ENCODE measurements around the gene VASH1.

The VASH1 gene

DNA sequence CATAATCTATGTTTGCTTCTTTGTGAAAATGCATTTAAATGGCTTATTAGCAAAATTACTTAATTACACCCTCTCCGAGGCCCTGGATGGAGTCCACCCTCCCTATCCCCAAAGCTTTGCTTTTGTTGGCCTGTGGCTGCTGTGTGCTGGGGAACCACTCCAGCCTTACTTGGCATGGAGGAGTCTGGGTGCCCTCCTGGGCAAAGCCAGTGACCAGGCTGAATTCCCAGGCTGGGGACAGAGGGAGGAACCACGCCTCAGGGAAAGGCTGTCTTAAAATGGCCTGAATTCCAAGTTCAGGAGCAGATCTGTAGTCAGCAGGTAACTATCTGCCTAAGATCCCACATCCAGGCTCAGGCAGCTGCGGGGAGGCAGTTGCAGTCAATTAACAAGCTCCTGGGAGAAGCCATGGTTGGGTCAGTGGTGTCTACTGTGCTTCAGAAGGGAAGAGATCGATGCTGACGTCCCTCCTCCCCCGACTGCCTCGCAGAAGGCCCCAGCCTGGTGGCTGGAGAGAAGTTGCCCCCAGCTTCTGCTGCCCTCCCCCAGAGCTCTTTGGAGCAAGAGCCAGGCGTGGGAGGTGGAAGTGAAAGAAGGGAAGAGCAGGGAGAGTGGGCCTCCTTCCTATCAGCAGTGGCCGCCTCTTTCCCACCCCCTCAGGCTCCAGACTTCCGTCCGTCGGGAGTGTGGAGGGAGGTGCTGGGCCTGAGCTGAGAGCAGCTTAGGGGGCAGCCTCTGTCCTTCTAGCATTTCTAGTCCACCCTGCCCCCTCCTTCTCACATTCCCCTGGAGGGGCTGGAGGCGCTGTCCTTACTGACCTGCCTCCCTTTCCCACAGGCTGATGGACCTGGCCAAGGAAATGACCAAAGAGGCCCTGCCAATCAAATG, 11.3 kb downstream of the VASH1 start:
- no peak for DNase-seq (ENCODE audit: low read depth in 2 of 2)

DNA sequence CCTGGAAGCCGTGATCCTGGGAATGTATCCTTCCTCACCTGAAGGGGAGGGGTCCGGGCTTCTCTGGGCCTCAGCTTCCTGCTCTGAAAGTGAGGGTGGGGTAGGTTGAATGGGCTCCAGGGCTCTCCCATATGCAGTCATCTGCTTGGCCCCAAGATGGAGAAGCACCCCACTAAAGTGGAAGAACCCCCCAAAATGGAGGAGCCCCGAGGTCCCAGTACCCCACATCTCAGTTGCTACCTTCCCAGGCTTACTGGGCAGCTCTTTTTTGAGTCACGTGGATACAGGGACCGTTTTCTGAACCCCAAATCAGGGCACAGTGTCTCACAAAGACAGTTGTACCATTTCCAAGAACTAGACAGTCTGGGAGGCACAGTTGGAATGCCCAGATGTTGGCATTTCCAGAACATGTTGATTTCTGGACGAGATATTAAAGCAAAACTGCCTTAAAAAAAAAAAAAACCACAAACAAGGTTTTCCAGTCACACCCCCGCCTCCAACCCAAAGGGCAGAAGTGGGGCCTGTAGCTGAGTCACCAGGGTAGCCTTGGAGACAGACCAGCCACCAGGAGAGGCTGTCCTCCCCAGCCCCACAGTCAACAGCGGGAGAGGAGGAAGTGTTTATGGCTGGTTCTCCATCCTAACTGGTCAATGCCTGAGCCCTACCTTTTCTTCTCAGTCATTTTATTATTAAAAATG, 12.1 kb downstream of the VASH1 start:
- no peak for DNase-seq (ENCODE audit: low read depth in 2 of 2)

DNA sequence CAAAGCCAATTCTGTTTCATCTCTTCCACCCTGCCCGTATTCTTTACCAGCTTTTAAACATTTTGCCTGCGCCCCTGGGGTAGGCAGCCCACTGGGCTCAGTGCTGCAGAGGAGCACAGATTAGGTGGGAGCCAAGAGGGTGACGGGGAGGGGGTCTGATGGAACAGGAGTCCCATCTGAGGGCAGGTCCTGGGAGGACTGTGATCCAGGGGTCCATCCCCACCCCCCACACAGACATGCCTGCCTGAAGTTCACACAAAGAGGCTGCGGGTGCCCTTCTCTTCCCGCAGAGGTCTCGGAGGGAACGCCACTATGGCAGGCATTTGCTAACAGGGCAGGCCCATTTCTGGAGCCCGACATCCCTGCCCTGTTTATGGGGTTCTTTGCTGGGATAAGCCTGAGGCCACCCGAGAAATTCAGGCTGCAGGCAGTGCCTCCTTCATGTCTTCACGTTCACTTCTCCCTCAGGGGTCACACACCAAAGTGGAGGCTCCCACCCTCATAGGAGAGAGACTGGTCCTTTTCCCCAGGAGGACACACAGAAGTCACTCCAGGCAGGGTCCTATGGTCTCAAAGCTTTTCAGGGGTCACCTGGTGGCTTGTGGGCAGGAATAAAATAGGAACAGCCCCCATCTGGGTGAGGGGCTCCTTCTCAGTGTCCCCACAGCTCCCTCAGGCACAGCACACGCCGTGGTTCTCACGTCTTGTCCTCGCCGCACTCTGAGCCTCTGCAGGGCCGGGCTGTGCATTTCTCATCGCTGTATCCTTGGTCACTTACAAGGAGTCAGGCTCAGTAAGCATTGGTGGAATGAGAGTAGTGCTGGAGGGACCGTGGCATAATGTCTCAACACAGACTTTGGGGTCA, 12.9 kb downstream of the VASH1 start:
- DNase-seq (ENCODE audit: low read depth in 2 of 2) = no peak

DNA sequence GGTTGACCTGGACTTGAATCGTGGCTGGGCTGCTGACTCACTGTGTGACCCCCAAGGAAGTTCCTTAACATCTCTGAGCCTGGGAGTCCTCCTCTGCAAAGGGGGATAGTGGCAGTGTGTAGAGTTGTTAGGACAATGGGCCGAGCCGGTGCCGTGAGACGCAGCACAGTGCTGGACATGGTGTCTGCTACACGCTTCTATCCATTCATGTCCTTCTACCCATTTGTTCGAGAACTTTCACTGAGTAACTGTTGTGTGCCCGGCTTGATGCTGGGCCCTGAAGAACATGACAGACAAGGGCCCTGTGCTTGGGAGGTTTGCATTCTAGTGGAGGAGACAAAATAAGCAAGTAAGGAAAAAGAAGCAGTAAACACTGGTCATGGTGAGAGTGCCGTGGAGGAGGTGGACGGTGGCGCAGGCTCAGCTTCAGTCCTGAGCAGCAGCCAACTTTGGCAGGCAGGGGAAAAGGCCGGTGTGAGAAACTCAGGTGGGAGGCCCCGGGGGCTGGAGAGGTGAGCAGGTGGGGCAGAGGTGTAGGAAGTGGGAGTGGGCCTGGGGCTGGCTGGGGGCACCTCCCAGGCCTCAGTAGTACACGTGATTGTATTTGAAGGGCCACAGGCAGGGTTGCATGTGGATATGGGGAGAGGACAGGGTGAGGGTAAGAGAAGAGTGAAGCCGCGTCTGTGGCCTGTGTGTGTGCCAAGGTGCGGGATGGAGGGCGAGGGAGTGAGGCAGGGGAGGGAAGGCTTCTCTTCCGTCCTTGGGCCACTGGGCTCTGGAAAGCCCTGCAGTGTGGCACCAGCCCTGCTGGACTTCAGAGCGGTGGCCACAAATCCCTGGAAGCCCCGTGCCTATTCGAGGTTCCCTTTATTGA, 13.8 kb downstream of the VASH1 start:
- no peak for DNase-seq (ENCODE audit: low read depth in 2 of 2)

DNA sequence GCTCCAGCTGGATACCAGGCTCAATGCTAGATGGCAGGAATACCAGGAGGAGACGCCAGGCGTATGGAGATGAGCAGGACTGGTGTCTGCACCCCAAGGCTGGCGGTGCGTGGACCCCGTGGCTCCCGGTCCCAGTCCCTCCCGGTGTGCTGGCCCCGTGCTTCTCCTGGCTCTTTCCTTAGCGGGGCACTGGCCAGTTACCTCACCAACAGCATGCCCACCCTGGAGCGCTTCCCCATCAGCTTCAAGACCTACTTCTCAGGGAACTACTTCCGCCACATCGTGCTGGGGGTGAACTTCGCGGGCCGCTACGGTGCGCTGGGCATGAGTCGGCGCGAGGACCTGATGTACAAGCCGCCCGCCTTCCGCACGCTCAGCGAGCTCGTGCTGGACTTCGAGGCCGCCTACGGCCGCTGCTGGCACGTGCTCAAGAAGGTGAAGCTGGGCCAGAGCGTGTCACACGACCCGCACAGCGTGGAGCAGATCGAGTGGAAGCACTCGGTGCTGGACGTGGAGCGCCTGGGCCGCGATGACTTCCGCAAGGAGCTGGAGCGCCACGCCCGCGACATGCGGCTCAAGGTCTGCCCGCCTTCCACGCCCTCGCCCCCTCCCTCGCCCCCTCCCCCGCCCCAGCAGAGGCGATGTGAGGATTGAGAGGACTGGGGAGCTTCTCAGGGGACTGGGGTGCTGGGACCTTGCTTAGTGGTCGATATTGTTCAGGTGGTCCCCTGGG, 14.6 kb downstream of the VASH1 start:
- DNase-seq (ENCODE audit: low read depth in 2 of 2) = no peak

DNA sequence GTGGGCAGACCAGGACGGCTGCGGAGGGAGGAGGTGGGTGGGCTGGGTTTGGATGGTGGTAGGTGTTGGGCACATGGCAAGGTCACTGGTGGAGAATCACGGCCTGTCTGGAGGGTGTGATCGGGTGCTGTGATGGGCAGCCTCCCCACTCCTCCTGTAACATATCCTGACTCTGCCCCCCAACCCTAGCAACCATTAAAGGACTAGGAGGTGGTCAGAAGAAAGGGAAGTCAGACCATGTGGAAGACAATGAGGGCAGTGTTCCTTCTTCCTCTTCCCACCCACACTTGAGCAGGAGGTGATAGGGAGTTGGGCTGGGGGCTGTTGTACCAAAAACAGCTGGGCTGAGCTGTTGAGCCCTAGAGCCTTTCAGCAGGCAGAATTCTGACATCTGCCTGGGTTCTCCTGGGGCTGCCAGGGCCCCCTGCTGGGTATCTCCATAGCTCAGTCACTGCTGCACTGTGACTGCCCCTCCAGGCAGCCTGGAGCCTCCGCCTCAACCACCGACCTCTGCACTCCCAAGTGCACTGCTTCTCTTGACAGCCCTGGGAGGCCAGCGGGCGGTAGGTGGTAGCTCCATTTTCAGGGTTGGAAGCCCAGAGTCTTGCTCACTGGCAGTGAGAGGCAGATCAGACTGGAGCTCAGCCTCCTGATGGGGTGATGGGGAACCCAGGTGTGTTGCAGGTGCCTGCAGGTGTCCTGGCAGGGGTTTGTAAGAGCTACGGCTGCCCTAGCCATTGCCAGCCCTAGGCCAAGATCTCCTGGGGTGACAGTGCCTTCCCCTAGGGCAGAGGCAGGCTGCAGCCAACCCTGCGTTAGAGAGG, 15.4 kb downstream of the VASH1 start:
- DNase-seq (ENCODE audit: low read depth in 2 of 2) = no peak

GRCh38 chr14:76777721-76778120, 16.5 kb downstream of the VASH1 start:
- DNase-seq (ENCODE audit: low read depth in 2 of 2) = no peak

DNA sequence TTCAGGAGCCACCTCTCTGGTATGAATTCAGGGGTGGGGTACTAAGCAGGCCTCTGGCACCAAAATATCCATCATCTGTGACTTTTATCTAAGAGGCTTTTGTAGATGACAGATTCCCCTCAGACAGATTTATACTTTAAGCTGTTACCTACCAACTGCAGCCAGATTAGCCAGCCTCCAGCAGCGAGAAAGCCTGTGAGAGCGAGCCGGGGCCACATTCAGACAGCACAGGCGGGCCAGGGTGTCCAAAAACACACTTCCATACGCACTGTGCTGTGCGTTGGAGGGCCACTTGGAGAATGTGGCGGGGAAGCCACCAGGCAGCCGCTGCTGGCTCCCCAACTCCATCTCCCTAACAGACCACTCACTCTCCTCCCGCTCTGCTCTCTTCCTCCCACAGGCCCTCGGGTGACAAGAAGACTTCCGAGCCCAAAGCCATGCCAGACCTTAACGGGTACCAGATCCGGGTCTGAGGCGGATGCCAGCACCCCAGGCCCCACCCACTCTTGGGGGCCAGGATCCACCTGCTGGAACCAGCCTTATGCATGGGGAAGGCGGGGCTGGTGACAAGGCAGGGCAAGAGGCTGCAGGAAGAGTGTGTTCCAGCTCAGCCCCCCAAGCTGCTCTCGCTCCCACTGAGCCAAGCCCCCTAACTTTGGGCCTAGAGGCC, 17.4 kb downstream of the VASH1 start:
- no peak for DNase-seq (ENCODE audit: low read depth in 2 of 2)

GRCh38 chr14:76779221-76780057, 18.2 kb downstream of the VASH1 start:
- no peak for DNase-seq (ENCODE audit: low read depth in 2 of 2)

DNA sequence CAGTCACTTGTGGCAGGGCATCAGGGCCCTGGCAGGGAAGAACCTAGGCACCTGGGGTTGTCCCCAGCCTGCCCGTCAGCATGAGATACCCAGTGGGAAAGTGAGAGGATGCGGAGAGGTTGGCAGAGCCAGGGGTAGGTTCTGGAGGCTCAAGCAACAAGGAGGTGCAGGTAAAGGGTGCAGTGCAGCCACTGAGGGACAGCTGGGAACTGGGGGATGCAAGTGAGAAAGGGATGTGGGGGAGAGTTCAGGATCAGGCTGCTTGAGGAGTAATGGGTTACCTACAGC, 18.7 kb downstream of the VASH1 start:
- DNase-seq (ENCODE audit: low read depth in 2 of 2) = no peak

GRCh38 chr14:76780360-76780759, 19.1 kb downstream of the VASH1 start:
- no peak for DNase-seq (ENCODE audit: low read depth in 2 of 2)

- DNase-seq (ENCODE audit: low read depth in 2 of 2) = no peak
These were observed 19.8 kb downstream of the VASH1 start for GRCh38 chr14:76780875-76781647.

- no peak for DNase-seq (ENCODE audit: low read depth in 2 of 2)
These were observed 20.4 kb downstream of the VASH1 start for GRCh38 chr14:76781648-76782051.

DNA sequence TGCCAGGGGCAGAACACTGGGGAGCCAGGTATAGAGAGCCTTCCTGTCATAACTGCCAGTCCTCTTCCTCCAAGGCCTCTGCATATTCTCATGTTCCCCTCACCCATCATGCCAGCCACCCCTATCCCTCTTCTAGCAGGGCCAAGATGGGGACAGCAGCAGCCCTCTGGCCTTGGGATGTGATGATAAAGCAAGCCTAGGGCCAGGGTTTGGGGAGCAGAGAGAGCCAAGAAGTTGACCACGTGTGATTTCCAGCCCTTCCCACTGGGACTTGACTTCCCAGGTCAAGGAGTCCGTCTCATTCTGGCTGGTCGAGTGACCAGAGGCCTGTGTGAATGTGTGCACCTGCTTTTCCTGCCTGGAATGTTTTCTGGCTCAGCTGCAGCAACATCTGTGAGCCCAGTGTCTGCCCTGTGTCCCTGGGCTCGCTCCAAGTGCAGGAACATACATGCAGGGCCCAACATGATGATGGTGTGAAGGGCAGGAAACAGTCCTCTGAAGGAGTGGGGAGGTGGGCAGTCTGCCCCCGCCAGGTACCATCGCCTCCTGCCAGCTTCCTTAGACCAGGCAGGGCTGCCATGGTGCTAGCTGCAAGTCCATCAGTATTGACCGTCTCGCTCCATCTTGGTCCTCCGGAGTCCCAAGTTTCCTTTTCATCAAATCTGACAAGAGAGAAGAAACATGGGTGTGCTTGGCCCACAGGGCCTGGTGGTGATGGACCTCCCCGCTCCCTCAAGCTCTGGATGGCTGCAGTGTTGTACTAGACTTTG, 21.0 kb downstream of the VASH1 start:
- no peak for DNase-seq (ENCODE audit: low read depth in 2 of 2)

DNA sequence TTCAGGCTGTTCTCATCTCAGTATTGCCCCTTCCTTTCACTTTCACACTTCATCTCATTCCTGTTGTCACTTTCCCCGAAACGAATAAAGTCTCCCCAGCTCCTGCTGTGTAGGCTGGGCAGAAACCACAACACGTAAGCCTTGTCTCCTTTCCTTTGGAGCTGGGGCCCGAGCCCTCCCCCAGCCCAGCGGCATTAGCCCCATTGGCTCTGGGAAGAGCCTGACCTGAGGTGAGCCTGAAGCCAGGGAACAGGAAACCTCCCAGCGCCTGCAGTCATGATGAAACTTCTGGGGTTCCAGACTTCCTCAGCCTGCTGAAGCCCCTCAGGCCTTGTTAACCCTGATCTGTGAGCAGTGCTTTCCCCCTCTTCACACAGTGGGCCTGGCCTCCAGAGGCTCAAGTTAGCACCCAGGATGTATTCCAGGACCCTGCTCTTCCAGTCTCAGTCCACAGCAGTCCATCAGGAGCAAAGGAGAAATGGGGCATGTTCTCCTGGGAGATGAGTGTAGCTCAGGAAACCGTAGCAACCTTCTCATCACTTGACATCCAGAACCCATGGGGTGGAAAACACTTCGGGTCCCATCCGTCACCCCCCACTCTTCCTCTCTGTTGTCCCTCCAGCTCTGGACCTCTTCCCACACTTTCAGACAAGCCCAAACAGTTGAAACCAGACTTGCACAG, 21.8 kb downstream of the VASH1 start:
- DNase-seq (ENCODE audit: low read depth in 2 of 2) = no peak

DNA sequence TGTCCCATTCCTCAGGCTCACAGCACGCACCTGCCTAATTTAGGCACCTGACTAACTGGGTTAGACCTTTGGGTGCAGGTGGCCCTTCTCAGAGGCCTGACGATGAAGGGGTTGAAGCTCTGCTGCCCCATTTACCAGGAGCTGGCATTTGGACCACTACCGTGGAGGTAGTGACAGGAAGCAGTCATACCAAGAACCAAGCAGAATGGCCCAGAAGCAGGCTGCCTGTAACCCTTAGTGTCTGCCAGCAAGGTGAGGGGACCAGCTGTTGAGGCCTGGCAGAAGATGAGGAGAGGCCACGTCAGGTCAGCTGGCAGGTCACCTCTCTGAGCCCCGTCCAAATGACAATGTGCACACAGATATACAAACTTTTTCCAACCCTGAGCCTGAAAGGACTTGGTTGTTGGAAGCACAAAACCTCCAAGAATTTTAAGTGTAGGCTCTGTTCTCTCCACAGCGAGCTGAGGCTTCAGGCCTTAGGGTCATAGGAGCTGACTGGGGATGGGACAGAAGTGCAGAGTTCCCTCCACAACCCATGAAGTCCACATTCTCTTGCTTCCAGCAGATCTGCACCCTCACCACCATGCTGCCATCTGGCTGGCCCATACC, 23.1 kb downstream of the VASH1 start:
- DNase-seq (ENCODE audit: low read depth in 2 of 2) = no peak

Measured in activated CD4-positive, alpha-beta T cell treated with anti-CD3 and anti-CD28 coated beads for 24 hours (primary cell).